Measurements from ENCODE around the gene DDX50. TPM values are rescaled to one million over a fixed set of nuclear protein-coding genes. Genes with fewer than 3 reads are reported as not detected.
A peak's percentile ranks its signal among the peaks of the same experiment; 100 is the strongest.

DDX50 gene, protein sequence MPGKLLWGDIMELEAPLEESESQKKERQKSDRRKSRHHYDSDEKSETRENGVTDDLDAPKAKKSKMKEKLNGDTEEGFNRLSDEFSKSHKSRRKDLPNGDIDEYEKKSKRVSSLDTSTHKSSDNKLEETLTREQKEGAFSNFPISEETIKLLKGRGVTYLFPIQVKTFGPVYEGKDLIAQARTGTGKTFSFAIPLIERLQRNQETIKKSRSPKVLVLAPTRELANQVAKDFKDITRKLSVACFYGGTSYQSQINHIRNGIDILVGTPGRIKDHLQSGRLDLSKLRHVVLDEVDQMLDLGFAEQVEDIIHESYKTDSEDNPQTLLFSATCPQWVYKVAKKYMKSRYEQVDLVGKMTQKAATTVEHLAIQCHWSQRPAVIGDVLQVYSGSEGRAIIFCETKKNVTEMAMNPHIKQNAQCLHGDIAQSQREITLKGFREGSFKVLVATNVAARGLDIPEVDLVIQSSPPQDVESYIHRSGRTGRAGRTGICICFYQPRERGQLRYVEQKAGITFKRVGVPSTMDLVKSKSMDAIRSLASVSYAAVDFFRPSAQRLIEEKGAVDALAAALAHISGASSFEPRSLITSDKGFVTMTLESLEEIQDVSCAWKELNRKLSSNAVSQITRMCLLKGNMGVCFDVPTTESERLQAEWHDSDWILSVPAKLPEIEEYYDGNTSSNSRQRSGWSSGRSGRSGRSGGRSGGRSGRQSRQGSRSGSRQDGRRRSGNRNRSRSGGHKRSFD
- total RNA-seq (2021; ENCODE audit: unreplicated experiment): 46.9 TPM
- 33.3 TPM for polyA plus RNA-seq (2012; ENCODE audit: insufficient read length)
- percentile 83 among the genes with signal in this experiment for Bru-seq, nascent RNA
- percentile 81 among the genes with signal in this experiment for BruChase-seq, experiment 1, labeled RNA remaining after a 2-hour chase
- percentile 86 among the genes with signal in this experiment for BruChase-seq, experiment 2, labeled RNA remaining after a 6-hour chase
- long read RNA-seq, transcript DDX50-201 (15 exons, 2,538 nt): major isoform, 56 of 95 reads
- long read RNA-seq, partial matches to known transcripts: 19 of 95 reads
- long read RNA-seq, other reads (novel, unspliced or antisense): 20 of 95 reads

DNA sequence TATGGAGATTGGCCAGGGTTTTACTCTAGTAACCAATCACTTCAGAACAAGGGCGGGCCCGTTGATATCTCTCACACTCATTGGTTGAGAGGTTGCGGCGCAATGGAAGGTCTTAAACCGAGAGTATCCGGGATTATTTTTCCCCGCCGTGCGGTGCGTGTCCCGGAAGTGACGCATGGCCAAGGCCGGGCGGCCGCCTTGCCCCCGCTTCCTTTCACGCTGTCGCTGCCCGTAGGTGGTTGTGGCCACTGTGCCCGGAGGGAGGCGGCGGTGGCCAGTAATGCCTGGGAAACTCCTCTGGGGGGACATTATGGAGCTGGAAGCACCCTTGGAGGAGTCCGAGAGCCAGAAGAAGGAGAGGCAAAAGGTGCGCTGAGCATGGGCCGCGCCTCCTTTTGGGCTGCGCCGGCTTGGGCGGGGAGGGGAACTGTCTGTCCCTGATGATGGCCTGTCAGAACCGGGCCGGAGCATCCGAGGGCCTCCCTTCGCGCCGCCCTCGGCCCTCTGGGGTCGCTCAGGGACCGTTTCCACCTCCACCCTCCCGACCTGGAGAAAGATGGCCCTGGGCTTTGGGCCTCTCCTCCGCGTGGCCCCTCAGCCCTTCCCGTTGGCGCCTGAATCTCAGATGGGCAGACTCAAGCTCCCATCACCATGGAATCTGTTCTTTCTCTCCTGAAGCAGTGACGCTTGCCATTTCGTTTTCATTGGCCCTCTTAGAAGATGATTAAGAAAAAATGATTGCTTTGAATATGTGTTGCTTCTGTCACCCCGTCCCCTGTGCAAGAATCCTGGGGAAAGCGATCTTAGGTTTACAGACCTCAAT lies at the start of gene DDX50:
Gene DDX50 (plus strand): TSS at position 211 of the 823 bp plus-strand sequence. CDS start 70 bp downstream, at position 281.
- H3K9me3 ChIP-seq (ENCODE audit: control insufficient read depth, insufficient read depth, low read depth, low read length): no peaks in the 10 kb centered on the region
- BruUV-seq (replicated peaks): no TSS peak
- H3K27ac ChIP-seq (ENCODE audit: low read length): peak within 1 kb of the TSS; percentile 98
- peaks cover 16% of the 10 kb centered on the region for H3K4me1 ChIP-seq (ENCODE audit: control insufficient read depth, insufficient read depth, low read length)
- H3K27me3 ChIP-seq (ENCODE audit: control insufficient read depth, insufficient read depth, low read length): no peaks in the 10 kb centered on the region
- POLR2A ChIA-PET: no interaction called here
- DNase-seq (ENCODE audit: low read depth, low spot score) (peak; percentile 99), ATAC-seq (peak; percentile 98)
- intact Hi-C loops (cut with micrococcal nuclease; ENCODE audit: unreplicated experiment): no loop called here
- H3K4me3 ChIP-seq (ENCODE audit: low read depth in 2 of 2, low read length in 2 of 2): peak within 1 kb of the TSS; percentile 86 to 97
- H3K36me3 ChIP-seq (ENCODE audit: control insufficient read depth, insufficient read depth, low read length): peaks cover 5% of the 10 kb centered on the region; the same call in 1 of the 2 replicates
- TF ChIP-seq, protein P1, sequence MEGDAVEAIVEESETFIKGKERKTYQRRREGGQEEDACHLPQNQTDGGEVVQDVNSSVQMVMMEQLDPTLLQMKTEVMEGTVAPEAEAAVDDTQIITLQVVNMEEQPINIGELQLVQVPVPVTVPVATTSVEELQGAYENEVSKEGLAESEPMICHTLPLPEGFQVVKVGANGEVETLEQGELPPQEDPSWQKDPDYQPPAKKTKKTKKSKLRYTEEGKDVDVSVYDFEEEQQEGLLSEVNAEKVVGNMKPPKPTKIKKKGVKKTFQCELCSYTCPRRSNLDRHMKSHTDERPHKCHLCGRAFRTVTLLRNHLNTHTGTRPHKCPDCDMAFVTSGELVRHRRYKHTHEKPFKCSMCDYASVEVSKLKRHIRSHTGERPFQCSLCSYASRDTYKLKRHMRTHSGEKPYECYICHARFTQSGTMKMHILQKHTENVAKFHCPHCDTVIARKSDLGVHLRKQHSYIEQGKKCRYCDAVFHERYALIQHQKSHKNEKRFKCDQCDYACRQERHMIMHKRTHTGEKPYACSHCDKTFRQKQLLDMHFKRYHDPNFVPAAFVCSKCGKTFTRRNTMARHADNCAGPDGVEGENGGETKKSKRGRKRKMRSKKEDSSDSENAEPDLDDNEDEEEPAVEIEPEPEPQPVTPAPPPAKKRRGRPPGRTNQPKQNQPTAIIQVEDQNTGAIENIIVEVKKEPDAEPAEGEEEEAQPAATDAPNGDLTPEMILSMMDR (IDR thresholded peaks at IDR 0.05): no peak
- TF ChIP-seq POLR2AphosphoS5 (IDR thresholded peaks at IDR 0.05; ENCODE audit: low read depth, low read length): peak; percentile 91
- peak in 1 of 2 experiments; percentile 33; a peak in 1 of 4 replicates for TF ChIP-seq REST (IDR thresholded peaks at IDR 0.05; ENCODE audit: insufficient read depth in 1 of 2, low read depth in 2 of 2, low read length in 1 of 2)
- peak; percentile 93 for TF ChIP-seq SIN3A (IDR thresholded peaks at IDR 0.05; ENCODE audit: borderline replicate concordance, insufficient read depth, low read depth, low read length)
- no peak for TF ChIP-seq TCF7L2 (IDR thresholded peaks at IDR 0.05; ENCODE audit: low read depth, low read length)
- in situ Hi-C loops (cut with HindIII; ENCODE audit: low pct_unique_long_range_greater_than_20kb, low sequenced_read_pairs): no loop called here
- CTCF ChIA-PET: interaction anchor here (0.5 kb wide), 1 partner anchor 14 kb away, joined by 3 read pairs; no protein-coding TSS in a partner anchor

DNA sequence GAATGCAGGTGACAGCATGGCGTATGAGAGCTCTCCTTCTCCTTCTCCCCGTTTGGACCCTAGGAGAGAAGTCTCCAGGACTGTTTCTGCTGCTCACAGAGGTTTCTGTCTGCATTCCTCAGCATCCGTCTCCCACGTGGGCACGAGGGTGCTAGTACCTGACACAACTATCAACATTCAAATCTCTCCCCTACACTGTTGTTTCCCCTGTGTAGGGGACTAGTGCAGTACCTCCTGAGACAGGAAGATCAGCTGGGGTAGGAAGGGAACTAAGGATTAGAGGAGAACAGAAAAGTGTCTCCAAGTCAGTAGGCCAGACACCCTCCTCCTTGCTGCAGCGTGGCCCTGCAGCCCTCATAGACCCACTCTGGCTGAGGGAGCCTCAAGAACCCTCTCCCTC lies 44.8 kb upstream of the DDX50 start:
- CTCF ChIA-PET: no interaction called here

More for the DNA sequence above, 44.8 kb upstream of the DDX50 start:
- no TSS peak for BruUV-seq (replicated peaks)
- Histone ChIP-seq H3K27me3 (ENCODE audit: control insufficient read depth, insufficient read depth, low read length) (no peaks in the 10 kb centered on the region), H3K36me3 (ENCODE audit: control insufficient read depth, insufficient read depth, low read length) (no peaks in the 10 kb centered on the region), H3K4me1 (ENCODE audit: control insufficient read depth, insufficient read depth, low read length) (no peaks in the 10 kb centered on the region), H3K27ac (ENCODE audit: low read length) (no peak overlapping the region), H3K4me3 (ENCODE audit: low read depth in 2 of 2, low read length in 2 of 2) (no peak overlapping the region), H3K9me3 (ENCODE audit: control insufficient read depth, insufficient read depth, low read depth, low read length) (peaks cover 9% of the 10 kb centered on the region)
- peak; percentile 53 for ATAC-seq
- in situ Hi-C loops (cut with HindIII; ENCODE audit: low pct_unique_long_range_greater_than_20kb, low sequenced_read_pairs): no loop called here
- POLR2A ChIA-PET: no interaction called here
- intact Hi-C loops (cut with micrococcal nuclease; ENCODE audit: unreplicated experiment): no loop called here
- no peak for DNase-seq (ENCODE audit: low read depth, low spot score)
- no peak for TF ChIP-seq SIN3A (IDR thresholded peaks at IDR 0.05; ENCODE audit: borderline replicate concordance, insufficient read depth, low read depth, low read length)
- TF ChIP-seq, protein P1 (IDR thresholded peaks at IDR 0.05): no peak
- TF ChIP-seq POLR2AphosphoS5 (IDR thresholded peaks at IDR 0.05; ENCODE audit: low read depth, low read length): no peak
- no peak for TF ChIP-seq TCF7L2 (IDR thresholded peaks at IDR 0.05; ENCODE audit: low read depth, low read length)
